Measurements from ENCODE around the gene CRB3.

CRB3 gene

GRCh38 chr19:6491802-6492592, 27.9 kb downstream of the CRB3 start:
- TF ChIP-seq SIN3A (IDR thresholded peaks at IDR 0.05; ENCODE audit: borderline replicate concordance, insufficient read depth, low read length): no peak
- no peak for TF ChIP-seq POLR2AphosphoS5 (IDR thresholded peaks at IDR 0.05; ENCODE audit: low read depth, low read length)
- TF ChIP-seq, protein P1, sequence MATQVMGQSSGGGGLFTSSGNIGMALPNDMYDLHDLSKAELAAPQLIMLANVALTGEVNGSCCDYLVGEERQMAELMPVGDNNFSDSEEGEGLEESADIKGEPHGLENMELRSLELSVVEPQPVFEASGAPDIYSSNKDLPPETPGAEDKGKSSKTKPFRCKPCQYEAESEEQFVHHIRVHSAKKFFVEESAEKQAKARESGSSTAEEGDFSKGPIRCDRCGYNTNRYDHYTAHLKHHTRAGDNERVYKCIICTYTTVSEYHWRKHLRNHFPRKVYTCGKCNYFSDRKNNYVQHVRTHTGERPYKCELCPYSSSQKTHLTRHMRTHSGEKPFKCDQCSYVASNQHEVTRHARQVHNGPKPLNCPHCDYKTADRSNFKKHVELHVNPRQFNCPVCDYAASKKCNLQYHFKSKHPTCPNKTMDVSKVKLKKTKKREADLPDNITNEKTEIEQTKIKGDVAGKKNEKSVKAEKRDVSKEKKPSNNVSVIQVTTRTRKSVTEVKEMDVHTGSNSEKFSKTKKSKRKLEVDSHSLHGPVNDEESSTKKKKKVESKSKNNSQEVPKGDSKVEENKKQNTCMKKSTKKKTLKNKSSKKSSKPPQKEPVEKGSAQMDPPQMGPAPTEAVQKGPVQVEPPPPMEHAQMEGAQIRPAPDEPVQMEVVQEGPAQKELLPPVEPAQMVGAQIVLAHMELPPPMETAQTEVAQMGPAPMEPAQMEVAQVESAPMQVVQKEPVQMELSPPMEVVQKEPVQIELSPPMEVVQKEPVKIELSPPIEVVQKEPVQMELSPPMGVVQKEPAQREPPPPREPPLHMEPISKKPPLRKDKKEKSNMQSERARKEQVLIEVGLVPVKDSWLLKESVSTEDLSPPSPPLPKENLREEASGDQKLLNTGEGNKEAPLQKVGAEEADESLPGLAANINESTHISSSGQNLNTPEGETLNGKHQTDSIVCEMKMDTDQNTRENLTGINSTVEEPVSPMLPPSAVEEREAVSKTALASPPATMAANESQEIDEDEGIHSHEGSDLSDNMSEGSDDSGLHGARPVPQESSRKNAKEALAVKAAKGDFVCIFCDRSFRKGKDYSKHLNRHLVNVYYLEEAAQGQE (IDR thresholded peaks at IDR 0.05; ENCODE audit: insufficient read depth in 1 of 2, low read depth in 2 of 2, low read length in 2 of 2): no peak
- no peak for TF ChIP-seq TAF1 (IDR thresholded peaks at IDR 0.05; ENCODE audit: borderline replicate concordance, insufficient read depth, low read length)
- no peak for TF ChIP-seq FOXP2 (optimal IDR thresholded peaks at IDR 0.05; ENCODE audit: borderline replicate concordance, extremely low read depth, extremely low read length, insufficient read depth)

- TF ChIP-seq TAF1 (IDR thresholded peaks at IDR 0.05; ENCODE audit: borderline replicate concordance, insufficient read depth, low read length): no peak
Observed at GRCh38 chr19:6494438-6495036, 30.5 kb downstream of the CRB3 start.

GRCh38 chr19:6495947-6496346, 31.9 kb downstream of the CRB3 start:
- TF ChIP-seq, protein P1 (IDR thresholded peaks at IDR 0.05; ENCODE audit: insufficient read depth in 1 of 2, low read depth in 2 of 2, low read length in 2 of 2): no peak
- TF ChIP-seq FOXP2 (optimal IDR thresholded peaks at IDR 0.05; ENCODE audit: borderline replicate concordance, extremely low read depth, extremely low read length, insufficient read depth): no peak
- no peak for TF ChIP-seq POLR2AphosphoS5 (IDR thresholded peaks at IDR 0.05; ENCODE audit: low read depth, low read length)
- TF ChIP-seq TAF1 (IDR thresholded peaks at IDR 0.05; ENCODE audit: borderline replicate concordance, insufficient read depth, low read length): no peak
- TF ChIP-seq SIN3A (IDR thresholded peaks at IDR 0.05; ENCODE audit: borderline replicate concordance, insufficient read depth, low read length): no peak

DNA sequence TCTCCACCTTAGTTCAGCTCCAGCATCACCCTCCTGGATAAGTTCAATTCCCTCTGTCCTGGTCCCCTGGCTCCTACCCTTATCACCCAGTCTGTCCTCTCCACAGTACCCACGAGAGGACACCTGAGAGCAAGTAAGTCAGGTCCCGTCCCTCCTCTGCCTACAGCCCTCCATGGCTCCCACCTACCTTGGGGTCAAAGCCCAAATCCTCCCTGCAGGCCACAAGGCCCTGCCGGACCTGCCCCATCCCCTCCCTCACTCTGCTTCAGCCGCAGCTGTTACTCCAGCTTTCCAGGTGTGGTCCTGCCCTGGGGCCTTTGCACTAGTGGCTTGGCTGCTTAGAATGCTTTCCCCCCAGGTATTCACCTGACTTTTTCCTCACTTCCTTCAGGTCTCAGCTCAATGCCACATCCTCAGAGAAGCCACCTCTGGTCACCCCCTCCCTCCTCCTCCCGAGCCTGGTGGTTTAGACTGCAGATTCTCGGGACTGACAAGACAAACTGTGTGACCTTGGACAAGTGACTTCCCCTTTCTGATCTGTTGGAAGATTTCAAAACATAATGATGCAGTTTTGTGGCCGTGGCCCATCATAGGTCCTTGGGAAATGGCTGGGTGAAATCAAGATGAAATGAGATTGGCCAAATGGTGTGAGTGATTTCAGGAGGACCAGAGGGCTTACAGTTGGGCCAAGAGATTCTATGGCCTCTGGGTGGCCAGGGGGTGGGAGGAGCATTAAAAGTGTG, 34.4 kb downstream of the CRB3 start:
- TF ChIP-seq, protein P1 (IDR thresholded peaks at IDR 0.05; ENCODE audit: insufficient read depth in 1 of 2, low read depth in 2 of 2, low read length in 2 of 2): no peak
- no peak for TF ChIP-seq FOXP2 (optimal IDR thresholded peaks at IDR 0.05; ENCODE audit: borderline replicate concordance, extremely low read depth, extremely low read length, insufficient read depth)
- TF ChIP-seq POLR2AphosphoS5 (IDR thresholded peaks at IDR 0.05; ENCODE audit: low read depth, low read length): no peak
- TF ChIP-seq SIN3A (IDR thresholded peaks at IDR 0.05; ENCODE audit: borderline replicate concordance, insufficient read depth, low read length): no peak
- no peak for TF ChIP-seq TAF1 (IDR thresholded peaks at IDR 0.05; ENCODE audit: borderline replicate concordance, insufficient read depth, low read length)

DNA sequence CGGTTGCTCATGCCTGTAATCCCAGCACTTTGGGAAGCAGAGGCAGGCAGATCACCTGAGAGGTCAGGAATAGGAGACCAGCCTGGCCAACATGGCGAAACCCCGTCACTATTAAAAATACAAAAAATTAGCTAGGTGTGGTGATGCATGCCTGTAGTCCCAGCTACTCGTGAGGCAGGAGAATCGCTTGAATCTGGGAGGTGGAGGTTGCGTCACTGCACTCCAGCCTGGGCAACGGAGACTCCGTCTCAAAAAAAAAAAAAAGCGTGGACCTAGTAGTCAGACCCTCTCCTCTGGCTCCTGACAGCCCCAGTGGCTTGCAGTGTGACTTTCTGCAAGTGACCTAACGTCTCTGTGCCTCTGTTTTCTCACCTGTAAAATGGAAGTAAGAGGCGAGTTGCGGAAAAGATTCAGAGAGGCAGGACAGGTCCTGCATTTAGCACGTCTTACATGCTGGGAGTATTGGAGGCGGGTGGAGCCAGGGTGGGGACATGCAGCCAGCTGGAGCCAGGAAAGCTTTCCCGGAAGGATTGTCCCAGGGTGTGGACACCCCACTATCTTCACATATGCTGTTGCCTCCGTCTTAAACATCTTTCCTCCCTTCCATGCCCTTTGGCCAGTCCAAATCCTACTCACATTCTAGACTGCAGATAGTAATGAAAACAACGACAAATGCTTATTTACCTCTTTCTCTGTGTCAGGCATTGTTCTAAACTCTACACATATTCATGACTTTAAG, 35.1 kb downstream of the CRB3 start:
- TF ChIP-seq TAF1 (IDR thresholded peaks at IDR 0.05; ENCODE audit: borderline replicate concordance, insufficient read depth, low read length) (no peak), POLR2AphosphoS5 (IDR thresholded peaks at IDR 0.05; ENCODE audit: low read depth, low read length) (no peak), SIN3A (IDR thresholded peaks at IDR 0.05; ENCODE audit: borderline replicate concordance, insufficient read depth, low read length) (no peak), FOXP2 (optimal IDR thresholded peaks at IDR 0.05; ENCODE audit: borderline replicate concordance, extremely low read depth, extremely low read length, insufficient read depth) (no peak)
- TF ChIP-seq, protein P1 (IDR thresholded peaks at IDR 0.05; ENCODE audit: insufficient read depth in 1 of 2, low read depth in 2 of 2, low read length in 2 of 2): no peak
